HFFc6 (cell line): ENCODE data around the gene KCNQ1. TPM values are rescaled to one million over a fixed set of nuclear protein-coding genes. Genes with fewer than 3 reads are reported as not detected.

Source experiments
- DNase-seq: peaks from one replicate; pipeline ENCODE4 v3.0.0-alpha.2; 2018
- H3K27ac Mint-ChIP-seq: 2 replicates; pipeline ENCODE4 v1.8.0; 2020; ENCODE audit warnings: mild to moderate bottlenecking, mixed read lengths
- H3K27me3 Mint-ChIP-seq: 2 replicates; pipeline ENCODE4 v1.8.0; 2021; ENCODE audit warnings: mild to moderate bottlenecking, moderate library complexity, mixed read lengths; ENCODE audit not compliant: insufficient read depth
- H3K36me3 Mint-ChIP-seq: 2 replicates; pipeline ENCODE4 v1.8.0; 2021; ENCODE audit warnings: low read depth, mixed read lengths
- H3K4me1 Mint-ChIP-seq: 2 replicates; pipeline ENCODE4 v1.8.0; 2020; ENCODE audit warnings: low read depth, mixed read lengths
- H3K4me3 Mint-ChIP-seq: 2 replicates; pipeline ENCODE4 v1.8.0; 2020; ENCODE audit warnings: mild to moderate bottlenecking, moderate library complexity, mixed read lengths
- H3K9me3 Mint-ChIP-seq: 2 replicates; pipeline ENCODE4 v1.8.0; 2020; ENCODE audit warnings: mild to moderate bottlenecking, mixed read lengths
- total RNA-seq, 6 experiments: library from RNA; stranded (reverse); fragmentation: NEBNext Ultra II Directional; extraction: Animal tissue kit (Norgen Biotek cat#: 25700); gene quantifications; 2 replicates in 1 of 6; 3 replicates in 5 of 6; pipeline ENCODE4 v1.2.3, GENCODE V29; 2021
- TF ChIP-seq, protein P1 (sequence below): fragments of 200-600 bp; sonication (generic); IDR thresholded peaks from 2 replicates; pipeline ENCODE4 v1.5.0; 2021; ENCODE audit warnings: antibody characterized with exemption, mild to moderate bottlenecking

KCNQ1 gene
- total RNA-seq, 6 experiments from 2014 or later = not detected

DNA sequence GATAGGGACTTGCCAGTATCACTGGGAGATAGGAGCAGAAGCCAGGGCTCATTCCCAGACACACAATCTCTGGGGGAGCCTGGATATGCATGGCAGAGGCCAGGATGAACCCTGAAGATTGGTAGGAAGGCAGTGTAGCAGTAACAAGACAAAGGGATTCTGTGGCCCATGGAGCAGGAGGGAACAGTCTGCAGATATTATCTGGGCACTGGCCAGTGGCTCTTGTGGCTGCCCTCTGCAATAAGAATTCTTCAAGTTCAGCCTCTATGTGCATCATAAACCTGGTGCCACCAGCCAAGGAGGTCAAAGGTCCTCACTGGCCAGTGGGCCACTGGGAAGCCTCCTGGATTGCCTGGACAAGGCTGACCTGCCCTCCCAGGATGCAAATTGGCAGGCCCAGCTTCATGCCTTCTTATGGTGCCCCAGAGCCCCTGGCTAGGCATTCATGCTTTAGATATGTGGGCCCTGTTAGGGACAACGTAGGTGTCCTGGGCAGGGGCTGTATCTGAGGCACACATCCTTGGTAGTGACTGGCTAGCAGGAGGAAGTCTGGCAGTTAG, 225.8 kb downstream of the KCNQ1 start:
- no peak overlapping the region for H3K27ac Mint-ChIP-seq
- no peak for DNase-seq
- TF ChIP-seq, protein P1, sequence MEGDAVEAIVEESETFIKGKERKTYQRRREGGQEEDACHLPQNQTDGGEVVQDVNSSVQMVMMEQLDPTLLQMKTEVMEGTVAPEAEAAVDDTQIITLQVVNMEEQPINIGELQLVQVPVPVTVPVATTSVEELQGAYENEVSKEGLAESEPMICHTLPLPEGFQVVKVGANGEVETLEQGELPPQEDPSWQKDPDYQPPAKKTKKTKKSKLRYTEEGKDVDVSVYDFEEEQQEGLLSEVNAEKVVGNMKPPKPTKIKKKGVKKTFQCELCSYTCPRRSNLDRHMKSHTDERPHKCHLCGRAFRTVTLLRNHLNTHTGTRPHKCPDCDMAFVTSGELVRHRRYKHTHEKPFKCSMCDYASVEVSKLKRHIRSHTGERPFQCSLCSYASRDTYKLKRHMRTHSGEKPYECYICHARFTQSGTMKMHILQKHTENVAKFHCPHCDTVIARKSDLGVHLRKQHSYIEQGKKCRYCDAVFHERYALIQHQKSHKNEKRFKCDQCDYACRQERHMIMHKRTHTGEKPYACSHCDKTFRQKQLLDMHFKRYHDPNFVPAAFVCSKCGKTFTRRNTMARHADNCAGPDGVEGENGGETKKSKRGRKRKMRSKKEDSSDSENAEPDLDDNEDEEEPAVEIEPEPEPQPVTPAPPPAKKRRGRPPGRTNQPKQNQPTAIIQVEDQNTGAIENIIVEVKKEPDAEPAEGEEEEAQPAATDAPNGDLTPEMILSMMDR = no peak
- H3K4me3 Mint-ChIP-seq = no peak overlapping the region
- no peaks in the 10 kb centered on the region for H3K9me3 Mint-ChIP-seq
- H3K36me3 Mint-ChIP-seq = no peaks in the 10 kb centered on the region
- no peaks in the 10 kb centered on the region for H3K4me1 Mint-ChIP-seq
- H3K27me3 Mint-ChIP-seq = peaks cover 15% of the 10 kb centered on the region

DNA sequence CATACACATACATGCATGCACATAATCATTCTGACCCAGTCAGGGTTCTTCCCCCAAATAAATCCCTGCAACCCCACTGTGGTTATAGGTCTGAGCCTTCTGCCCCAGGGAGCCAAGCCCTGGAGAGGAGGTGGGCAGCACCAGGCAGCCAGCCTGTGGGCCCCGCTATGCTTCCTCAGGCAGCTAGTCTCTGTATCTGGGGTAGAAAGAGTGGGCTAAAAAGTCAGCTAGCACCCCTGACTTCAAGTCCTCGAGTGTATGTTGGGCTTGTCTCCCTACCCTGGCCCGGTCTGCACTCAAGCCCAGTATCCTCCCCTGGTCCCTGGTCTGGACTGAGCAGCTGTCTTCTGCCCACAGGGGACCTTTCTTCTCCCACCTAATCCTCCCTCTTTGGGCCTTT, 226.9 kb downstream of the KCNQ1 start:
- DNase-seq = no peak
- TF ChIP-seq, protein P1 = no peak
- Mint-ChIP-seq H3K27ac (no peak overlapping the region), H3K4me3 (no peak overlapping the region), H3K27me3 (peaks cover 15% of the 10 kb centered on the region), H3K4me1 (no peaks in the 10 kb centered on the region), H3K9me3 (no peaks in the 10 kb centered on the region), H3K36me3 (no peaks in the 10 kb centered on the region)

DNA sequence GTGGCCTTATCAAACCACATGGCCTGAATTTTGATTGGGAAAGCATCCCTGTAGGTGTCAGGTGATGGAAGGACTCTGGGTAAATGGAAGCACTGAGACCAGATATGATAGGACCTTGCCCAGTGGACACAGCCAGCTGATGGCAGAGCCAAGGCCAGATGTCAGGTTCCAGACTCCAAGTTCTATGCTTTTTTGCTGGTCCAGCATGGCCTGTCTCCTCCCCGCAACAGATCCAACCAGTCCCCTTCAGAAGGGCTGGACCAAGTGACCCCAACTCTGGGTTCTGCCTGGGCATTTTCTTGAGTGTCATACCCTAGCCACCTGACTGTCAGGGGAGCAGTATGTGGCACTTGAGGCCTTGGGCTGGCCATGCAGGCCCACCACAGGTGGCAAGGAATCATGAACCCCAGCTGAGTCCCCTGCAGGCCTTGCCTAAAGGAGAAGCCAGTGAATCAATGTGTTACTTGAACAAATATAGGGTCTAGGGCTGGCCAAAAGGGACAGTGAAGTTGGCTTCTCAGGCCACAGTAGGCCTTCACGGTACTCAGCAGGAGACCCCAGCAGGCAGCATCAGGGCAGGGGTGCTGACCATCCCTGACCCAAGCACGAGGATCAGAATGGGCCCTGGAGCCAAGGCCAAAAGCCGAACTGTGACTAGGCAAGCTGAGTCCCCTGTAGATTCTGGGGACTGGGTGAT, 227.9 kb downstream of the KCNQ1 start:
- no peaks in the 10 kb centered on the region for H3K9me3 Mint-ChIP-seq
- no peak for DNase-seq
- H3K27ac Mint-ChIP-seq = no peak overlapping the region
- peaks cover 15% of the 10 kb centered on the region for H3K27me3 Mint-ChIP-seq
- TF ChIP-seq, protein P1 = no peak
- no peaks in the 10 kb centered on the region for H3K36me3 Mint-ChIP-seq
- H3K4me1 Mint-ChIP-seq = no peaks in the 10 kb centered on the region
- H3K4me3 Mint-ChIP-seq = no peak overlapping the region

DNA sequence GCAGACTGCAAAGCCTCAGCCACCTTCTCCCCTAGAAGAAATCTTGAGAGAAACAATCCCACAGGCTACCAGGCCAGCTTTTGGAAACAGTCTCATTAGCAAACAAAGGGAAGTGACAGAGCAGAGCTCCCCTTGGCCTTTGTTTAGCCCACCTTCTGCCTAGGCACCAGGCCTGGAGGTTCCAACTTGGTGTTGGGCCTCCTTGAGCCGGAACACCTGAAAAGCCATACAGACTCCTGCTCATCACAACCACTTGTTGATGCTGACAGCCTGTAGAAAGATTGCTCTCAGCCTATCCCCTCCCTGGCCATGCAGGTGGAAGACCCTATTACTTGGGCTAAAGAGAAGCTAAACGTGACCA, 228.4 kb downstream of the KCNQ1 start:
- no peak overlapping the region for H3K27ac Mint-ChIP-seq
- peaks cover 10% of the 10 kb centered on the region for H3K27me3 Mint-ChIP-seq
- DNase-seq = no peak
- no peaks in the 10 kb centered on the region for H3K4me1 Mint-ChIP-seq
- TF ChIP-seq, protein P1 = no peak
- H3K4me3 Mint-ChIP-seq = no peak overlapping the region
- H3K9me3 Mint-ChIP-seq = no peaks in the 10 kb centered on the region
- no peaks in the 10 kb centered on the region for H3K36me3 Mint-ChIP-seq

DNA sequence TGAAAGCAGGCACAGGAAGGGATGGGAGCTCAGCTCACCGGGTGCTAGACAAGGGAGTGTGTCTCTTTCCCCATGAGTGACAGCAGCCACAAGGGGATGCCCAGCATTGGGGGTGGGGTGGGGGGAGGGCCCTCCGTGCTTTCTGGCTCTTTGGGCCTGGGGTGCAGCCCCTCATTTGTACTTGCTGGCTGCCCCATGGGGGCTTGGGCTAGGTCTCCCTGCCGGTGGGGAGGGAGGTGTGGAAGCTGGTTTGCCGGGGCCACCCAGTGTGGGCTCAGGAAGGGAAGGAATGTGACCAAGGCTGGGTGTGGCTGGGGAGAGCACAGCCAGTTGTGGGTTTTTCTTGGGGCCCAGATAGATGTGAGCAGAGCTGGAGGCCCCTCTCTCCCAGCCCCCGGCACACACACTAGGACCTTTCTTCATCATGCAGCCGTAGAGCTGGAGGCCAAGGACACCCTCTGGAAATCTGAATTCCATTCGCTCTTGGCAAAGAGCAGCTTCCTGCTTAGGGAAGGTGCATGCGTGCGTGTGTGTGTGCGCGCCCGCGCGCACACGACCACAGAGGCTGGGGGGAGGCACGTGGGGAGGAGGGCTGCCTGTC, 229.2 kb downstream of the KCNQ1 start:
- TF ChIP-seq, protein P1 = no peak
- H3K27ac Mint-ChIP-seq = no peak overlapping the region

More for the DNA sequence above, 229.2 kb downstream of the KCNQ1 start:
- no peaks in the 10 kb centered on the region for H3K36me3 Mint-ChIP-seq
- H3K4me1 Mint-ChIP-seq = no peaks in the 10 kb centered on the region
- no peaks in the 10 kb centered on the region for H3K9me3 Mint-ChIP-seq
- no peak overlapping the region for H3K4me3 Mint-ChIP-seq
- H3K27me3 Mint-ChIP-seq = peaks cover 8% of the 10 kb centered on the region
- no peak for DNase-seq
